GM21737 (cell line): Measurements from ENCODE around the gene TBL1XR1.

Experiments
- ATAC-seq: cut with Tn5 transposase; IDR thresholded peaks from one replicate; pipeline ENCODE4 v1.9.1; 2021; ENCODE audit warnings: mild to moderate bottlenecking, moderate library complexity; ENCODE audit not compliant: unreplicated experiment

Gene TBL1XR1

GRCh38 chr3:177197041-177197726, at the start of gene TBL1XR1:
TBL1XR1 (minus strand) TSS chr3:177197482; CDS start chr3:177064977, 132,505 bp downstream.
- ATAC-seq = peak; percentile 37

GRCh38 chr3:177245250-177245649, 48.0 kb upstream of the TBL1XR1 start:
- ATAC-seq = no peak

GRCh38 chr3:177244606-177245005, 47.3 kb upstream of the TBL1XR1 start:
- no peak for ATAC-seq

- ATAC-seq = no peak
Measured at GRCh38 chr3:177238686-177239216, 41.5 kb upstream of the TBL1XR1 start.

- ATAC-seq = no peak
Measured at GRCh38 chr3:177237206-177237605, 39.9 kb upstream of the TBL1XR1 start.

GRCh38 chr3:177236704-177237103, 39.4 kb upstream of the TBL1XR1 start:
- ATAC-seq = no peak

- no peak for ATAC-seq
Measured at GRCh38 chr3:177234121-177234520, 36.8 kb upstream of the TBL1XR1 start.

GRCh38 chr3:177231242-177231641, 34.0 kb upstream of the TBL1XR1 start:
- ATAC-seq = no peak

- no peak for ATAC-seq
Measured at GRCh38 chr3:177230641-177231040, 33.4 kb upstream of the TBL1XR1 start.

- no peak for ATAC-seq
Measured at GRCh38 chr3:177229791-177230190, 32.5 kb upstream of the TBL1XR1 start.

- no peak for ATAC-seq
Measured at GRCh38 chr3:177228601-177229190, 31.4 kb upstream of the TBL1XR1 start.

- ATAC-seq = no peak
Measured at GRCh38 chr3:177224414-177224813, 27.1 kb upstream of the TBL1XR1 start.

GRCh38 chr3:177221744-177222143, 24.5 kb upstream of the TBL1XR1 start:
- no peak for ATAC-seq

- ATAC-seq = no peak
Measured at GRCh38 chr3:177220136-177220974, 23.1 kb upstream of the TBL1XR1 start.

- no peak for ATAC-seq
Measured at GRCh38 chr3:177213801-177214535, 16.7 kb upstream of the TBL1XR1 start.

- ATAC-seq = no peak
Measured at GRCh38 chr3:177212756-177213155, 15.5 kb upstream of the TBL1XR1 start.

GRCh38 chr3:177212278-177212610, 15.0 kb upstream of the TBL1XR1 start:
- no peak for ATAC-seq

GRCh38 chr3:177211503-177212277, 14.4 kb upstream of the TBL1XR1 start:
- ATAC-seq = no peak

GRCh38 chr3:177210744-177211502, 13.6 kb upstream of the TBL1XR1 start:
- no peak for ATAC-seq
